GM18951 (cell line): ENCODE measurements around the gene DENND1B.

Experiments used
- POLR2A ChIP-seq: IDR thresholded peaks from 4 replicates; pipeline ENCODE4 v1.6.1; 2011; ENCODE audit warnings: mild to moderate bottlenecking; ENCODE audit not compliant: insufficient read length, insufficient read depth; ENCODE audit errors: extremely low read depth
- in situ Hi-C: fragments of 300-500 bp; cut with MboI; formaldehyde crosslinking; loops from one replicate; pipeline ENCODE4 v1.12.0; 2022; ENCODE audit warnings: low sequenced_read_pairs, mixed read lengths, inconsistent platforms; ENCODE audit not compliant: unreplicated experiment

The DENND1B gene

GRCh38 chr1:197632651-197633050 is 142.6 kb downstream of the DENND1B start:
- no peak for TF ChIP-seq POLR2A
- in situ Hi-C loops, result no loop called here

- in situ Hi-C loops, result no loop called here
- TF ChIP-seq POLR2A, result no peak
Observed at GRCh38 chr1:197632005-197632404, 143.3 kb downstream of the DENND1B start.

GRCh38 chr1:197622371-197622770 is 152.9 kb downstream of the DENND1B start:
- in situ Hi-C loops, result loop anchor here (25.0 kb wide), 1 partner anchor 240 kb away; no protein-coding TSS in a partner anchor
- no peak for TF ChIP-seq POLR2A

- in situ Hi-C loops, result loop anchor here (25.0 kb wide), 1 partner anchor 241 kb away; no protein-coding TSS in a partner anchor
- TF ChIP-seq POLR2A, result no peak
Observed at GRCh38 chr1:197621761-197622160, 153.5 kb downstream of the DENND1B start.

- in situ Hi-C loops, result loop anchor here (25.0 kb wide), 1 partner anchor 242 kb away; no protein-coding TSS in a partner anchor
- no peak for TF ChIP-seq POLR2A
Observed at GRCh38 chr1:197620714-197621163, 154.5 kb downstream of the DENND1B start.

- no peak for TF ChIP-seq POLR2A
- in situ Hi-C loops, result loop anchor here (25.0 kb wide), 1 partner anchor 243 kb away; no protein-coding TSS in a partner anchor
Observed at GRCh38 chr1:197619008-197619640, 156.2 kb downstream of the DENND1B start.

GRCh38 chr1:197618061-197618460 is 157.2 kb downstream of the DENND1B start:
- no peak for TF ChIP-seq POLR2A
- in situ Hi-C loops, result loop anchor here (25.0 kb wide), 1 partner anchor 244 kb away; no protein-coding TSS in a partner anchor

- in situ Hi-C loops, result loop anchor here (25.0 kb wide), 1 partner anchor 247 kb away; no protein-coding TSS in a partner anchor
- no peak for TF ChIP-seq POLR2A
Observed at GRCh38 chr1:197615693-197616011, 159.6 kb downstream of the DENND1B start.

- in situ Hi-C loops, result loop anchor here (25.0 kb wide), 1 partner anchor 247 kb away; no protein-coding TSS in a partner anchor
- TF ChIP-seq POLR2A, result no peak
Observed at GRCh38 chr1:197614916-197615692, 160.2 kb downstream of the DENND1B start.

- in situ Hi-C loops, result loop anchor here (25.0 kb wide), 1 partner anchor 256 kb away; no protein-coding TSS in a partner anchor
- TF ChIP-seq POLR2A, result no peak
Observed at GRCh38 chr1:197606168-197606845, 169.0 kb downstream of the DENND1B start.

GRCh38 chr1:197604302-197604701 is 171.0 kb downstream of the DENND1B start:
- in situ Hi-C loops, result loop anchor here (25.0 kb wide), 1 partner anchor 258 kb away; no protein-coding TSS in a partner anchor

GRCh38 chr1:197600751-197601150 is 174.5 kb downstream of the DENND1B start:
- no peak for TF ChIP-seq POLR2A
- in situ Hi-C loops, result loop anchor here (25.0 kb wide), 1 partner anchor 262 kb away; no protein-coding TSS in a partner anchor

More at GRCh38 chr1:197604302-197604701, 171.0 kb downstream of the DENND1B start:
- no peak for TF ChIP-seq POLR2A

- in situ Hi-C loops, result loop anchor here (25.0 kb wide), 1 partner anchor 263 kb away; no protein-coding TSS in a partner anchor
- TF ChIP-seq POLR2A, result no peak
Observed at GRCh38 chr1:197599789-197600188, 175.5 kb downstream of the DENND1B start.
